ENCODE measurements around the gene XPR1.

The XPR1 gene

GRCh38 chr1:180896161-180896560 lies 264.3 kb downstream of the XPR1 start:
- no peak for DNase-seq

DNA sequence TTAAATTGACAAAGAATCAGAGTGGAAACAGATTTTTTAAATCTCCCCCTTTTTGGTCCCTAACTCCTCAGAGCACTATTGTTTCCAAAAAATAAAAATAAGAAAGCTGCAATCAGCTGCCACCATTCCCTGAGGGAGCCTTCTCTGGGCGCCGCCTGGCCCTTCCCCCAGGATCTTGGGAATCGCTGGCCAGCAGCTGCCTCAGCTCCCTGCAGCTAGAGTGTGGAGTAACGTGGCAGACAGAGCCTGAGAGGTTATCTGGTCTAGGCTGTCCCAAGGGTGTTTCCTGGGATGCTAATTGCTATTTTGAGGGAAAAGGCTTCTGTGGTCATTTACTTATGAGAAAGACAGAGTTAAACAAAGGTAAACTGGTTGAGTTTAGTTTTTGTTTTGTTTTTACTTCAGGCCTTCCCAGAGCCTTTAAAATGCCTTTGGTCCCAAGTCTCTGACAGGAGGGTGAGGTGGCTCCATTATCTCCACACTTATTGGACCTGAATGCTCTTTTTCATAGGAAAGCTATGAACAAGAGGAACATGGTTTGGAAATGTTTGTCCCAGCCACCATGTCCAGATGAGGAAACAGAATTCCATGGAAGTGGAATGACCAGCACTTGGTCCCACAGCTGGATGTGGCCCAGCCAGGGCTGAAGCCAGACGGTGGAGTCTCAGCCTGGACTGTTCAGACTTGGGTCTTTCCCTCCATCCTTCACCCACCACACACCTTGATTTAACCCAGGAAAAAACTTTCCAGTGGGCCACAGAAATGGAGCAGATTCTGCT lies 266.8 kb downstream of the XPR1 start:
- no peak for DNase-seq

GRCh38 chr1:180899262-180899661 lies 267.4 kb downstream of the XPR1 start:
- no peak for DNase-seq

DNA sequence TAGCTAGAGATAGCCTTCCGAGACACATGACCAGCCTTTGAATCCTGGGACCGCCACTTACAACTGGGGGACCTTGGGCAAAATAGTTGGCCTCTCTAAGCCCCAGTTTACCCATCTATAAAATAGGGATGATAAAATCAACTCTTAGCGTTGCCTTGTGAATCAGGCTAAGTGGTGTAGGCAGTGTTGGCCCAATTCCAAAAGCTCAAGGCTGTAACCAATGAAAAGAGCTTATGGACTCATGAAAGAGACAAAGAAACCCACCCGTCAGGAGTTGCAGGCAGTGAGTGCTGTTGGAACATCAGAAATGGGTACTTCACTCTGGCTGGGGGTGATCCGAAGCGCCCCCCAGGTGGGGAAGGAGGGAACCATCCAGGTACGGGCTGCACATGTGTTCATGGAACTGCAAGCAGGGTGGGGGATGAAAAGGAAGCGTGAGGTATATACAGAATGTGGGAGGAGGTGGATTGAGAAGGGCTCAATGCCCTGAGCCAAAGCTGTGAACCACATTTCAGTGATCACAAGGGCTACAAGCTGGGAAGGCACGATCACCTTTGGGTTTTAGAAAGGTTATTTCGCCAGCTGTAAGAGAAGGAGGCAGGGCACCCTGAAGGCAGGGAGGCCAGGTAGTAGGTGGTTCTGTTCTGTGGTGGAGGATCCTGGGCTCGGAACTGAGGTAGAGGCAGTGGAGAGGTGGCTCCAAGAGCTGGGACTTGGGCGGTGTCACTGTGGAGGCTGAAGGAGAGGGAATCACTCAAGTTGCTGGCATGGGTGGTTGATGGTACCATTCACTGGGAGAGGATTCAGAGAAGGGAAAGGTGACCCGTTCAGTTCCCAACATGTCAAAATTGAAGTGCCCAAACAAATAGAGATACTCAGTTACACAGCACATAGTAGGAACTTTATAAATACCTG lies 269.5 kb downstream of the XPR1 start:
- DNase-seq = no peak

DNA sequence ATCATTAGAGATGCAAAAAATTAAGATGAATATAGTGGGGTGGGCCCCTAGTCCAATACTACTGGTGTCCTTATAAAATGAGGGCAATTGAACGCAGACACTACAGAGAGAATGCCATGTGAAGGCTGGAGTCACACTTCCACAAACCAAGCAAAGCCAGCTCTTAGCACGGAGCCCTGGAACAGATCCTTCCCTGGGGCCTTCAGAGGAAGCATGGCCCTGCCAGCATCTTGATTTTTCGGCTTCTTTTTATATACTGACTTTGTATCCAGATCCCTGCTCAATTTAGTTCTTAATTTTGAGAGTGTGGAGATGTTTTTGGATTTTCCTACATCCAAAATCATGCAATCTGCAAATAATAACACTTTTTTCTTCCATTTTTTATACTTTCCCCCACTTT lies 270.7 kb downstream of the XPR1 start:
- DNase-seq = no peak

DNA sequence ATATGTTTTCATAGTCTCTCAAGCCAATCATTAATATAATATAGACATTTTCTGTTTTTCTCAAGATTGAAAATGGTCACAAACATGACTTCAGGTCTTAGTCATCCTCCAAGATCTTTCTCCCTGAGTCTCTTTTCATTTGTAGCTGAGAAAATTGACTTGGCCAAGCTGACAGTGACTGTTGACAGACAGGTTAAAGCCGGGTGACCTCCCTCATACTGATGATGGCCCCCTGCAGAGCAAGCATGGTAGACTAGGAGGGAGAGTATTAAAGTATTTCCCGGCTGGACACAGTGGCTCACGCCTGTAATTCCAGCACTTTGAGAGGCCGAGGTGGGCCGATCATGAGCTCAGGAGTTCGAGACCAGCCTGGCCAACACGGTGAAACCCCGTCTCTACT lies 274.1 kb downstream of the XPR1 start:
- no peak for DNase-seq

DNA sequence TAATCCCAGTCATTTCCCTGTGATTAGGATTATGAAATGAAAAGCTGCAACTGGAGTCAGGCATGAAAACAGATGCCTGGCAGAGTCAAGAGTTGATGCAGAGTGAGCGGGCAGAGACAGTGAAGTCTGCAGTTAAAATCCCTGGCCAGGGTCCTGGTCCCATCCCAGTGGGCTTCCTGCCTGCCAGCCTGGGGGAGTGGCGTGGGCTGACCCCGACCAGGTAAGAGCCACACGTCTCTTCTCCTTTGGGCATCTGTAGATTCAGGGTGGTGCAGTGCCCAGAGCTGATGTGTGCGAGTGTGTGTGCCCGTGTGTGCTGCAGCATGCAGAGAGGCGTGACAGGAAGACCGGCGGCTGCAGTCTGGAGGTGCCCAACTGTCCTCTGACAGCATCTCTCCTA lies 274.7 kb downstream of the XPR1 start:
- peak in 1 of 2 experiments; percentile 10 for DNase-seq

- DNase-seq = peak in 1 of 2 experiments; percentile 13
Measured at GRCh38 chr1:180907313-180908055, 275.7 kb downstream of the XPR1 start.

- peak in 1 of 2 experiments; percentile 11 for DNase-seq
Measured at GRCh38 chr1:180908074-180908765, 276.4 kb downstream of the XPR1 start.

DNA sequence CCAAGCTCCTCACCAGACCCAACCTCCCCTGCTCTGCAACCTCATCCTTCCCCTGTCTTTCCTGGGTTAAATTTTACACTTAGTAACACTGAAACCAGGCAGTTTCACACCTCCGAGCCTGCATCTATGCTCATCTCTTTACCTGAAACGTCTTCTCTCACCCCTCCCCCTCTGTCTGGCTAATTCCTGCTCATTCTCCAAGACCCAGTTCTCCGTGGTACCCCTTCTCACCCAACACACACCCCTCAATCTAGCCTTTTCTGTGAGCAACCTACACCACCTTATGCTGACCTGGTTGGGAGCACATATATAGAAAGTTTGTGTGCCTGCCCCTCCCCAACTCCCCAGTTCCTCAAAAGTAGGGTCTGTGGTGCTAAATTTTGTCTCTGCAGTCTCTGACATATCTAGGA lies 277.2 kb downstream of the XPR1 start:
- peak; percentile 12 to 17 for DNase-seq

- no peak for DNase-seq
Measured at GRCh38 chr1:180909462-180909976, 277.7 kb downstream of the XPR1 start.

GRCh38 chr1:180911640-180912191 lies 279.9 kb downstream of the XPR1 start:
- no peak for DNase-seq

- no peak for DNase-seq
Measured at GRCh38 chr1:180912211-180912800, 280.5 kb downstream of the XPR1 start.

DNA sequence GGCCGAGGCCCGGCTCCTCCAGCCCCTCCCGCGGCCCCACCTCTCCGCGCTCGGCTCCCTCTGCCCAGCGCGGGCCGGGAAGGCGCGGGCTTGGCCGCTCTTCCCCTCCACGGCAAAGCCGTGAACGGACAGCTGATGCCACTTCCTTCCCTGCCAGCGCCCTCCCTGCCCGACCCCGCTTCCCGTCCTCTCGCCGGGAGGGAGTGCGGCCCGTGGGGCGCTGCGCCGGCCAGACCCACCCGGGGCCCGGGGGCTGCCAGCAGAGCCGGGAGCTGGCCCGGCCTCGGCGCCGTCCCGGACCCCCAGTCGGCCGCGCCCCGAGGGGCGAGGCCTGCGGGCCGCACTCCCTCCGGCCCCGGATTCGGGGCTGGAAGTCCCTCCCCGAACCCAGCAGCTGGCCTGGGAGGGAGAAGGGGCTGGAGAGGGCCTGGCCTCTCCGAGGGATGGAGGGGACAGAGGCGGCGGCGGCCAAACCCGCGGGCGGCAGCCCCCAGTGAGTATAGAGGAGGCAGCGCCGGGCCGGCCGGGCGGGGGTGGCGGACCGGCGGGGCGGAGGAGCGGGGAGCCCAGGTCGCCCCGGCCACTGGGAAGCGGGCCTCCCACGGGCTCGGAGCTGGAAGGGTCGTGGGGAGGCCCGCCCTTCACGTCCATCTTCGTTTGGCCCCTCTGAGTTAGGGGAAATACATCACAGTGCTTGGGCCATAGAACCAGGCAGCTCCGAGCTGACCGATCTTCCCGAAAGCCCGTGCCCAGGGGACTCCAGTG lies 281.2 kb downstream of the XPR1 start, which contains the start of gene KIAA1614:
Gene KIAA1614, plus strand, starts transcription at position 97 of the 765 bp plus-strand sequence. Its CDS starts 347 bp downstream, at position 444.
- DNase-seq = no peak

DNA sequence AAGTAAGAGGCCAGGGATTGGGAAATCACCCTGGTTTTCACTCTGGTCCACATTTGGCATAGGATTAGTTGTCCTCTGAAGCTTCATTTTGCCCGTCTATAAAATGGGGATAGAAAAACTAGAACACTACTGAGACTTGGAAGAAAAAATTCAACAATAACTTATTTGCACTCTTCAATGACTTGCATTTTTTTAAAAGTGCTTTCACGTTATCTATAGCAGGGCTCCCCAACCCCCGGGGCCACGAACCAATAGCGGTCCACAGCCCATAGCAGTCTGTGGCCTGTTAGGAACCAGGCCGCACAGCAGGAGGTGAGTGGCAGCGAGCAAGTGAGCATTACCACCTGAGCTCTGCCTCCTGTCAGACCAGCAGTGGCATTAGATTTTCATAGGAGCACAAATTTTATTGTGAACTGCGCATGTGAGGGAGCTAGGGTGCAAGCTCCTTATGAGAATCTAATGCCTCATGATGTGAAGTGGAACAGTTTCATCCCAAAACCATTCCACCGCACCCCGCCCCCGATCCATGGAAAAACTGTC lies 283.7 kb downstream of the XPR1 start:
- no peak for DNase-seq

DNA sequence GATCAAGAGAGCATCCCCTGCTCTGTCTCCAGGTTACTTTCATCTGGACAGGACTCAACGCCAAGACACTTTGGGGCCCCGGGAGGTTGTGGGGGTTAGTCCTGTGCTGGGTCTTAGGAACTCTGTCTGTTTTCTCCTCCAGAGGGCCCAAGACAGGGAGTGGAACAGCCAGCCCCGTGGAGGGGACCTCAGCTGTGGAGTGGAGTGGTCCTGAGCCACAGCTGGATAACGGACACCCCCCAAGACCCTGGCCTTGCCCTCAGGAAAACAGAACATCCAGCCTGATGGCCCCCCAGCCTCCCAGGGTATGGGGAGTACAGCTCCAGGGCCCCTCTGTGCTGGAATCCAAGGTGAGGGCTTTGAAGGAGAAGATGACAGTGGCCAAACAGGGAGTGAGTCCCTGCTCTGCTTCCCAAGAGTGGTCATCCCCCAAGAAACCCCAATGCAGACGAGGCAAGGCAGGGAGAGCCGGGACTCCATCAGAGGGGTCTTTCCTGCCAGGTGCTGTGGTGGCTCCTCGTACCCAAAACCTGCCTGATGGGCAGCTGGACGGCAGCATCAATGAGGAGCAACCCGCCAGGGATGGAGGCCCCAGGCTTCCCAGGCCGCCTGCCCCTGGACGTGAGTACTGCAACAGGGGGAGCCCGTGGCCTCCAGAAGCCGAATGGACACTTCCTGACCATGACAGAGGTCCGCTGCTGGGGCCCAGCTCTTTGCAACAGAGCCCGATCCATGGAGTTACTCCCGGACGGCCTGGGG lies 284.4 kb downstream of the XPR1 start:
- no peak for DNase-seq

DNA sequence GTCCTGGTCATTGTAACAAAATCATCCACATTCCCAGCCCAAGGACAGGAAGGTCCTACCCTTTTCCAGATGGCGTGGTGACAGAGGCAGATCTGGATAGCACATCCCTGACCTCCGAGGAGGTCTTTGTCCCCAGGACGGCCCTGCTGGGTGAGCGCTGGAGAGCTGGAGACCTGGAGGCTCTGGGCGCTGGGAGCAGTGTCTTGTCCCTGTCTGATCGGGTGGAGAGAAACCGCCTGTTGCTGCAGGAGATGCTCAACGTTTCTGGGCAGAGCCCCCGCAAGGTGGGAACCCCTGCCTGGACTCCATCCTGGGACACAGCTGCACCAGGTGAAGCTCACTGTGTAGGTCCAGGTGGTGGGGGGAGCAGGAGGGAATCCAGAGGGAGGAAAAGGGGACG lies 284.9 kb downstream of the XPR1 start:
- no peak for DNase-seq

DNA sequence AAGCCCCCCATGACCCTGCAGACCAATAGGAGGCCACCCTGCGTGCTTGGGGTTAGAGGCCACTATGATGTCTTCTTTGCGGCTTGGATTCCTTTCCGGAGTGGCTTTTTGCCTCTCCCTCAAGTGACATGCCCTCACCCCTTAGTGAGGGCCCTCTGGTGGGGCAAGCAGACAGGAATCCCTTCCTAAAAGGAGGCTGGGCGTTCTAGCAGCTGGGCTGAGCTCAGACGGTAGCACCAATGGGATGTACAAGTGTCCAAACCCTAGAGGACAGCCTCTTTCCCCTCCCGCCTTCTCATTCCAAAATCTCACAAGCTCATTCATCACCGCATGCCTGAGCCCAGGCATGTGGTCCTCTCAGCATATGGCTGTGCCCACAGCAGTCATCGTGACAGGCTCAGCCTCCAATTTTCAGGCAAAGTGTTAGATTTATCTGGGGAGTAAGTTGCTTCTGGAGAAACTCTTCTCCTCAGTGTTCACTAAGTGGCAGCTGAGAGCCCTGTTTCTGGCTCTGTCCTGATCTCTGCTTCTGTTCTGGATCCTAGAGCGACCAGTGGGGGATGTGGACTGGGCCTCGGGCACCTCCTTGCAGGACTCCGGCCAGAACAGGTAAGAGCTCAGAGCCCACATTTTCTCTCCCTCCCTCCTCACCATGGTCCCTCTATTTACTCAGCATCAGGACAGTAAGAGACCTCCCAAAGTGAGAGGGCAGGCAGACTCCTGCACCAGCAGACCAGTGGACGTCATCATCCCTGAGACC lies 285.7 kb downstream of the XPR1 start:
- DNase-seq = no peak

GRCh38 chr1:180918519-180918918 lies 286.7 kb downstream of the XPR1 start:
- no peak for DNase-seq
